PC-9 (cell line): ENCODE results near the gene MDM4.

Source experiments
- CTCF ChIP-seq: fragments of 200-600 bp; sonication (generic); conservative IDR thresholded peaks from 2 replicates; pipeline ENCODE4 v1.6.1; 2017; ENCODE audit warnings: mixed run types, antibody characterized with exemption, mild to moderate bottlenecking, moderate library complexity
- EZH2 ChIP-seq: fragments of 200-600 bp; sonication (generic); IDR thresholded peaks from 2 replicates; pipeline ENCODE4 v1.8.0; 2017; ENCODE audit warnings: antibody characterized with exemption, low read depth

GRCh38 chr1:204591473-204592090 lies 75.4 kb downstream of the MDM4 start:
- no peak for TF ChIP-seq CTCF
- TF ChIP-seq EZH2: no peak
